HG03520 (cell line): ENCODE results near the gene CDH13.
"Not testable (repeated sequence)": the region's sequence is repeated elsewhere in the genome, so short reads cannot be mapped to it uniquely, and the experiment has no call there.

Source experiments
- ATAC-seq: cut with Tn5 transposase; IDR thresholded peaks from one replicate; pipeline ENCODE4 v1.9.1; 2021; ENCODE audit warnings: mild to moderate bottlenecking, moderate library complexity; ENCODE audit not compliant: unreplicated experiment

The CDH13 gene

DNA sequence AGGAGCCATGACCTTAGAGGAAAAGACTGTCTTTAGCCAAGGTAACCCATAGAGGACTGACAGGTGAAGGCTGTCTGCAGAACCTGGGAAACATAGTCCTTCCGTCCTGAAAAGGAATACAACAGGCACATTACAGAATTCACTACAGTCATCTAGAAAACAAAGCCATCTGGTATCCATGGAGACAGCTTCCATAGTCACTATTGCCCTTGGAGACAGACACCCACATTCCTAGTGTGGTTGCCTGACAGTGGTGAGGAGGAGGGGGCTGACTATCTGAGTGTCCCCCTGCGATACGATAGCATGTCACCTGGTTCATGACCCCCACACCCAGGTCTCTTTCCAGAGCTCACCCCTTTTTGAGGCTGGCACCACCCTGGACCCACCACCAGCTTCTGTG is 254.7 kb downstream of the CDH13 start:
- no peak for ATAC-seq

DNA sequence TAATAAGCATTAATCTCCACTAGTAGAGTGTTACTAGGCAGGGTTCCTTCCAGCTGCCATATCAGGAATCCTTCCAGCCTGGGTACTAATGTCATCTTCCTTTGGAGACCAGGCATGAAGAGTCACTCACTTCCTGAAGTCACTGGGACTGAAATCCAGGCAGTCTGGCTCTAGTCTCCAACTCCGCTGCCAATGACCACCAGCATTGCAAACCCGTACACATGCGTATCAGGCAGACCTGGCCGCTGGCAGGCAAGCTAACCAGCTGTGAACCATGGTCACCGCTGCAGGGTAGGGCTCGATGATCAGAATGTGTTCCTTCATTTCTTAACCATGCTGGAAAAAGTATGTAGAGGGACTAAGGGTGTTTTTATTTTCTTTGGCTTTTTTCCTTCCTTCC is 255.5 kb downstream of the CDH13 start:
- ATAC-seq: no peak

DNA sequence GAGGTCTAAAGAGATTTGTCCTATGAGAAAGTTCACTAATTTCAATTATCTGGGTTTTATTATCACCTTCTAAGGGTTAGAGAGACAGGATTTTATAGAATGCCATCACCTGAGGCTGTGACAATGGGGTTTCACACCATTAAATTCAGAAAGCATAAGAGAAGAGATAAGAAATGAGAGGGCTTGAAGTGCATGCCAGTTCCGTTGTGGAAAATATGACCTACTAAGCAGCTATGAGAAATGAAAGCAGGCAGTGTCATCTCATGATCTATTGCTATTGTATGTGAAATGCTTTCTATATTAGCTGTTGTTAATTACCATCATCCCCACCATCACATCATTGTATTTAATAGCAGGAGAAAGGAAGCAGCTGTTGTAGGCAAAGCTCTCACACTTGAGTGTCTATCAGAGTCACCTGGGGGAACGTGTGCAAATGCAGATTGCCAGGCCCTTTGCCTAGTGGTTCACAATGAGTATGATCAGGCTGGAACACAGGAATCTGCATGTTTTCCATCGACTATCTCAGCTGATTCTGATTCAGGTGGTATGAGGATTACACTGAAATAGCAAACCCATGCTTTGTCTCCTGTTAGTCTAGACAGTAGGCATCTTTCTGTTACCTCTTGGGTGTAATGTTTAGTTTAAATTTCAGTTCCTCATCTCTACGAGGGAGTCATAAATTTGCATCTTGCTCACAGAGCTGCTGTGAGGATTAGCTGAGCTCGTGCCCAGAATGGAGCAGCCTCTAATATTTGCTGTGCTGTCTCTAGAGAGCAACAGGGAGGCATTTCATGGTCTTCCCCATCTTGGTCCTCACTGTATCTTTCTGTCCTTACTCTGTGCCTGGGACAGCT is 256.4 kb downstream of the CDH13 start:
- peak; percentile 55 for ATAC-seq

DNA sequence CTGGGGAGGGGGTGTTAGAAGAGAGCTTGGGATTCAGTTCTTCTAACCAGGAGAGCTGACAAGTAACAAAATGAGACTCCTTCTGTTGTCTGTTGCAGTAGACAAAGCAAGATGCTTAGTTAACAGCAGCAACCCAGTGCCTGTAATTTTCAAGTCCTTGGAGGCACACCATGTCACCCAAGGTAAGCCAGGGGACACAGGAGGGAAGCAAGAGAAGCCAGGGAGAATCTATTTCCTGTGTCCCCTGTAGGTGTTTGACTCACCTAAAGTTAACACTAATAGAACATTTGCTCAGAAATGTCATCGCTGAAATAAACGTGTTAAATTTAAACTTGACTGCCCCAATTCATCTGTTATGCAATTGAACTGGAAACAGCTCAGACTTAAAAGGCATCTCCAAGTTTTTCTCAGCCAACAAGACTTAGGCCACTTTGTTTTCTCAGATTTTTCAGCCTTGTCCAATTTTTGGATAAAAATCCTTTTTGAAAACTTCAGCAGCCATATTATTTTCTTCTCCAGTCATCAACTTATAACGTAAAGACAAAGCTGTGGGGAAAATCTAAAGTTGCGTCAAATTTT is 257.6 kb downstream of the CDH13 start:
- no peak for ATAC-seq

- ATAC-seq: no peak
These were observed 259.4 kb downstream of the CDH13 start for GRCh38 chr16:82886146-82886545.

GRCh38 chr16:82888591-82889001 is 261.8 kb downstream of the CDH13 start:
- no peak for ATAC-seq

GRCh38 chr16:82891424-82891823 is 264.7 kb downstream of the CDH13 start:
- no peak for ATAC-seq

DNA sequence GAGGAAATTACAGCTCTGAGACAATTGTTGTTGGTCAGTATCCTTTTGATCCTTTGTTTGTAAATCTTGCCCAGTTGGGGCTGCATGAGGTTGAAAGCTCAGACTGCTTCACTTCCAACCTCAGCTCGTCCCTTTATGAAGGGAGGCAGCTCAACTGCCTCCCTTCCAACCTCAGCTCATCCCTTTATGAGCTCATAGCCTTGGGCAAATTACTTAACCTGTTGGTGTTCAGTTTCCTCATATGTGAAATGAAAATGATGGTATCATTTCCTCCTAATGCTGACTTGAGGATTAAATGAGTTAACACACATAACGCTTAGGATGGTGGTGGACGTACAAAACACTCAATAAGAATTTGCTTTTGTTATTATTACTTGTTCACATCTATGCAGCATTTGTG is 265.1 kb downstream of the CDH13 start:
- ATAC-seq: no peak

GRCh38 chr16:82892324-82892723 is 265.6 kb downstream of the CDH13 start:
- ATAC-seq: no peak

DNA sequence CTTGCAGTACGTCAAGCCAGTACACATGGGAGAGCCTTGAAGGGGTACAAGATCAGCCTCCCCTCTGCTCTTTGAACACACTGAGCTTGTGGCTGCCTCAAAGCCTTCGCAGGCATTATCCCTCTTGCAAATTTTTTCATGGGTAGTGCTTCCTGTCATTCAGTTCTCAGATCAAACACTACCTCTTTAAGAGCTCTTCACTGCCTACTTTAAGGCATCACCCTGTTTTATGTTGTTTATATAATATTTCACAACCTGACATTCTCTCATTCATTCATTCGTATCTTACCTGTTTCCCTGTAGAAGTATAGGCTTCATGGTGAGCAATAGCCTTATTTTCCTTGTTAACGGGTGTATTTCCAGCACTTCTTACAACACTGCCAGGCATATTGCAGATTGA is 269.1 kb downstream of the CDH13 start:
- no peak for ATAC-seq

- ATAC-seq: no peak
These were observed 272.2 kb downstream of the CDH13 start for GRCh38 chr16:82899006-82899405.

DNA sequence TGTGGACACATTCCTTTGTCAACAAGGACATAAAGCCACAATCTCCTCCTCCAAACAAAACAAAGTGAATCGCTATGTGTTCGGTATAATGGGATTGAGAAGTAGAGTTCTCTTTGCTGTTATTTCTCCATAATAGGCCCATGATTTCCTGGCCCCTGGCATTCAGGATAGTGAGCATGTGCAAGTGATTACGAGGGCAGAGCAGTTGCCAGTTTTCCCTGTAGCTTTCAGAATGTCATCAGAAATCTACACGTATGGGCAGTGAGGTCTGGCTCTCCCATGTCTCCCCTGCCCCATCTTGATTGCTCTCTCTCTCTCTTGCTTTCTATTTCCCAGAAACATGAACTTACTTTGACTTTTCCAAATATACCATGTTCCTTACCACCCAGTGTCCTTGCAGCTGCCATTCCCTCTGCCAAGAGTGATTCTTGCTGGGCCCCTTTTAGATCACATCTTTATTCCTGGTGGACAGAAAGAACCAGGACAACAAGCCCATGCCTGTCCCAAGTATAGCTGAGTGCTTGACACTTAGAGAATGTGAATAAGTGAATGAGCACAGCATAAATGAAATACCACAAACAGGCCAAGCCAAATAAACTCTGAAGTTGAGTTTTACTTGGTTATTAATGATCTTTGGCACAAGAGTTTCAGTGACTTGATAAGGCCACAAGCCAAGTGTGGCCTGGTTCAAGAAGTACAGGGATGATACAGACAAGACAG is 273.1 kb downstream of the CDH13 start:
- ATAC-seq: no peak

- no peak for ATAC-seq
These were observed 273.8 kb downstream of the CDH13 start for GRCh38 chr16:82900559-82900958.

DNA sequence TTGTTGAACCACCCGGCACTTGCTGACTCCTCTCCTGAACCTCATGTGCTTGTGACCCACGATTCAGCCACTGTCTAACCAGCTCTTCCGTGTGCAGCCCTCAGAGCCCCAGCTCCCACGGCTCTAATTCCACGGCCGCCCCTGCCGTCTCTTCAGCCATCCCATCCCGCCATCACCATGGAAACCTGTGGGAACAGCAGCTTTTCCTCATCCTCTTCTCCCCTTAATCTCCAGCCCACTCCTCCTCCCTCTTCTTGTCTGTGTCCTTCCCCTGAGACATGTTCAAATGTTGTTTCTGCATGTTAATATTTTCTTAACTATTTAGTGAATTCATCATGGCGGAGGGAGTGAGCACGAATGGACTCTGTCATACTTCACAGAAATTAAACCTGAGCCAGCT is 285.2 kb downstream of the CDH13 start:
- no peak for ATAC-seq

- no peak for ATAC-seq
These were observed 288.5 kb downstream of the CDH13 start for GRCh38 chr16:82915139-82915824.

DNA sequence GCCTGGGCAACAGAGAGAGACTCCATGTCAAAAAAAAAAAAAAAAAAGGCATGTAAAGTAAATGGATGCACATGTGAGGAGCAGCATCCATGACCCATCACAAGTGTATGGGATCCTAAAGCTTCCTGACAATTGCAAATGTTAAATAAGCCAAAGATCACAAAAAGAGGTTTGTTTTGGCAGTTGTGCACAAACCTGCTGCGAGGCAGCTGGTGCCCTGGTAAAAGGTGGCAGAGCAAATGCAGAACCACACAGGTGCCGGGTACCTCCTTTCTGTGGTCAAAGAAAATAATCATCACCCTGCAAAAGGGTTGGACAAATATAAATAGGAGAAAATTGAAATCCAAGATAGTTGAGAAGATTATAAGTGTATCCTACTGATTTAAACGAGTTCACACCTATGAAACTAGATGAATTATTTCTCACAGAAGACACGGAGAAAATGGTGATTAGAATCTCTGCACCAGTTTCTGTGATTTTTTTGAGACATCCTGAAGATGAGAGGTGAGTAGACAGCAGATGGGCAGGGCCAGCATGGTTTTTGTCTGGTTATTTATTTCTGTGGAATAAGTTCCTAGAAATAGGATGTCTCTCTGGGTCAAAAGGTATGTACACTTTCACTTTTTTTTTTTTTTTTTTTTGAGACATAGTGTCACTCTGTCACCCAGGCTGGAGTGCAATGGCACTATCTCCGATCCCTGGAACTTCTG is 291.3 kb downstream of the CDH13 start:
- ATAC-seq: no peak

DNA sequence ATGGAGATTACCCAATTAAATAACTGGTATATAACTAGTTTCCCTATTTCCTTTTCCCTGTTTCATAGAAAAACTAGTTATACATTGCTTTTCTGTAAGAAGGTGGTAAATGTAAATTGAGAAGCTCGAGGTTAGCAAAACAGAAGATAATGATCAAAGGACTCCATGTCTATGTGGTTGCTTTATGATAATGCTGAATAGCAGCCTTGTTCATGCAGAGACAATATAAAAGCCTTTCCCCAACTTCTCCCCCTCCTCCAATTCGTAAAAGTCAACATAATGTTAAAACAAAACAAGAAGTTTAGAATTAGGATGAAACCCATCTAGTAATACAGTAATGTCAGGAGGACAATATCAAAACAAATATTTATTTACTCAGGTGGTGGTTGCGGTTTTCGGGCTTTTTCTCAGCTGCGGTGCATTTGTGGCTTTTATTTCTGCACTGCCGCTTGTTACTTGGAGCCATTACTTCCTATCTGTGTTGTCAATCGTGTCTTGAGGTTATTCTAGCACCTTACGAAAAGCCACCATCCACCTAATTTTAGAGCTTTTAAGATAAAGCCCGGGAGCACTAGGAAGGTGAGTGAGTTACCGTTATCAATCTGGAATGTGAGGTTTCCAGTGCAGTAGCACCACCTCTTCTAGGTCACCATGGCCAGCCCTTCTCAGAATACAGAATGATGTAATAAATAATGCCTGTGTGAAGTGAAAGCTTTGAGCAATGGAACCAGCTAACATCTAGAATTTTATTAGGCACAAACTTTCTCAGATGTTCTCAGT is 297.5 kb downstream of the CDH13 start:
- no peak for ATAC-seq

- ATAC-seq: no peak
These were observed 299.7 kb downstream of the CDH13 start for GRCh38 chr16:82926500-82926899.

- ATAC-seq: not testable (repeated sequence)
These were observed 307.2 kb downstream of the CDH13 start for GRCh38 chr16:82933933-82934332.

DNA sequence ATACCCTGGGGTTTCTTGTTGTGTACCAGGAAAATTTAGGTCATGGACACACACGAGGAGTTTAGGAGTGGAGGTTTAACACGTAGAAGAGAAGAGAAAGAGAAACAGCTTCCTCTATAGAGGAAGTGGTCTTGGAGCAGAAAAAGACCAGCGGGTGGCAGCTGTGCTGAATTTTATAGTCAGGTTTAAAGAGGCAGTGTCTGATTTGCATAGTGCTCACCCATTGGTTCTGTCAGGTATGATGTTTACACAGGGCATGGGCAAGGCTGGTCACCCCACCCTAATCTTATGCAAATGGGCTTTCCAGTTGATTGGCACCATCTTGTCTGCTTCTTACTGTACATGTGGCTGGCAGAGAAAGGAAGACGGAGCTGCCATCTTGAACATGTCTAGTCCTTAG is 309.0 kb downstream of the CDH13 start:
- no peak for ATAC-seq
